ENCODE measurements around the gene MAPK8IP3. TPM values are rescaled to one million over a fixed set of nuclear protein-coding genes. Genes with fewer than 3 reads are reported as not detected.
A peak's percentile ranks its signal among the peaks of the same experiment; 100 is the strongest.

Gene MAPK8IP3
- total RNA-seq, 1 experiment from 2014 or later, result 72.3 TPM

GRCh38 chr16:1779741-1780676, 74.0 kb downstream of the MAPK8IP3 start:
- no peak for DNase-seq (ENCODE audit: low spot score)
- ChIA-PET CTCF (interaction anchor here (0.6 kb wide), 1 partner anchor 16 kb away, joined by 3 read pairs; no protein-coding TSS in a partner anchor), POLR2A (interaction anchor here (2.6 kb wide), 1 partner anchor 9 kb away, joined by 11 read pairs; the partner anchor contains the start of gene NME3)
- no peak overlapping the region for H3K27ac Mint-ChIP-seq
- H3K36me3 Mint-ChIP-seq, result no peaks in the 10 kb centered on the region
- TF ChIP-seq CTCF (IDR thresholded peaks at IDR 0.05) (no peak), HMGA2 (CRISPR knock-in tag; IDR thresholded peaks at IDR 0.05) (no peak), FOXP1 (CRISPR knock-in tag; IDR thresholded peaks at IDR 0.05; ENCODE audit: borderline replicate concordance) (0 out of 2 replicates have a peak, but pooled peaks have one; percentile 37)
- H3K27me3 Mint-ChIP-seq (ENCODE audit: low read depth), result no peaks in the 10 kb centered on the region
- H3K9me3 Mint-ChIP-seq, result no peaks in the 10 kb centered on the region
- no peak for ATAC-seq
- H3K4me3 Mint-ChIP-seq, result peak overlapping the region; percentile 81
- H3K4me1 Mint-ChIP-seq, result peaks cover 7% of the 10 kb centered on the region

GRCh38 chr16:1780677-1781072, 74.7 kb downstream of the MAPK8IP3 start:
- TF ChIP-seq FOXK1 (CRISPR knock-in tag; IDR thresholded peaks at IDR 0.05), result no peak
- TF ChIP-seq, protein P1, sequence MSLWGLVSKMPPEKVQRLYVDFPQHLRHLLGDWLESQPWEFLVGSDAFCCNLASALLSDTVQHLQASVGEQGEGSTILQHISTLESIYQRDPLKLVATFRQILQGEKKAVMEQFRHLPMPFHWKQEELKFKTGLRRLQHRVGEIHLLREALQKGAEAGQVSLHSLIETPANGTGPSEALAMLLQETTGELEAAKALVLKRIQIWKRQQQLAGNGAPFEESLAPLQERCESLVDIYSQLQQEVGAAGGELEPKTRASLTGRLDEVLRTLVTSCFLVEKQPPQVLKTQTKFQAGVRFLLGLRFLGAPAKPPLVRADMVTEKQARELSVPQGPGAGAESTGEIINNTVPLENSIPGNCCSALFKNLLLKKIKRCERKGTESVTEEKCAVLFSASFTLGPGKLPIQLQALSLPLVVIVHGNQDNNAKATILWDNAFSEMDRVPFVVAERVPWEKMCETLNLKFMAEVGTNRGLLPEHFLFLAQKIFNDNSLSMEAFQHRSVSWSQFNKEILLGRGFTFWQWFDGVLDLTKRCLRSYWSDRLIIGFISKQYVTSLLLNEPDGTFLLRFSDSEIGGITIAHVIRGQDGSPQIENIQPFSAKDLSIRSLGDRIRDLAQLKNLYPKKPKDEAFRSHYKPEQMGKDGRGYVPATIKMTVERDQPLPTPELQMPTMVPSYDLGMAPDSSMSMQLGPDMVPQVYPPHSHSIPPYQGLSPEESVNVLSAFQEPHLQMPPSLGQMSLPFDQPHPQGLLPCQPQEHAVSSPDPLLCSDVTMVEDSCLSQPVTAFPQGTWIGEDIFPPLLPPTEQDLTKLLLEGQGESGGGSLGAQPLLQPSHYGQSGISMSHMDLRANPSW (CRISPR knock-in tag; conservative IDR thresholded peaks at IDR 0.05; ENCODE audit: low read depth), result no peak
- TF ChIP-seq, protein P2, sequence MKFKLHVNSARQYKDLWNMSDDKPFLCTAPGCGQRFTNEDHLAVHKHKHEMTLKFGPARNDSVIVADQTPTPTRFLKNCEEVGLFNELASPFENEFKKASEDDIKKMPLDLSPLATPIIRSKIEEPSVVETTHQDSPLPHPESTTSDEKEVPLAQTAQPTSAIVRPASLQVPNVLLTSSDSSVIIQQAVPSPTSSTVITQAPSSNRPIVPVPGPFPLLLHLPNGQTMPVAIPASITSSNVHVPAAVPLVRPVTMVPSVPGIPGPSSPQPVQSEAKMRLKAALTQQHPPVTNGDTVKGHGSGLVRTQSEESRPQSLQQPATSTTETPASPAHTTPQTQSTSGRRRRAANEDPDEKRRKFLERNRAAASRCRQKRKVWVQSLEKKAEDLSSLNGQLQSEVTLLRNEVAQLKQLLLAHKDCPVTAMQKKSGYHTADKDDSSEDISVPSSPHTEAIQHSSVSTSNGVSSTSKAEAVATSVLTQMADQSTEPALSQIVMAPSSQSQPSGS (CRISPR knock-in tag; IDR thresholded peaks at IDR 0.05; ENCODE audit: borderline replicate concordance, low read depth), result no peak
- TF ChIP-seq SP1 (CRISPR knock-in tag; conservative IDR thresholded peaks at IDR 0.05), result no peak
- TF ChIP-seq ZBTB21 (CRISPR knock-in tag; IDR thresholded peaks at IDR 0.05; ENCODE audit: borderline replicate concordance), result no peak
- no peak for TF ChIP-seq ZNF121 (CRISPR knock-in tag; IDR thresholded peaks at IDR 0.05)
- no peak for TF ChIP-seq FOXP1 (CRISPR knock-in tag; IDR thresholded peaks at IDR 0.05; ENCODE audit: borderline replicate concordance)
- TF ChIP-seq, protein P3, sequence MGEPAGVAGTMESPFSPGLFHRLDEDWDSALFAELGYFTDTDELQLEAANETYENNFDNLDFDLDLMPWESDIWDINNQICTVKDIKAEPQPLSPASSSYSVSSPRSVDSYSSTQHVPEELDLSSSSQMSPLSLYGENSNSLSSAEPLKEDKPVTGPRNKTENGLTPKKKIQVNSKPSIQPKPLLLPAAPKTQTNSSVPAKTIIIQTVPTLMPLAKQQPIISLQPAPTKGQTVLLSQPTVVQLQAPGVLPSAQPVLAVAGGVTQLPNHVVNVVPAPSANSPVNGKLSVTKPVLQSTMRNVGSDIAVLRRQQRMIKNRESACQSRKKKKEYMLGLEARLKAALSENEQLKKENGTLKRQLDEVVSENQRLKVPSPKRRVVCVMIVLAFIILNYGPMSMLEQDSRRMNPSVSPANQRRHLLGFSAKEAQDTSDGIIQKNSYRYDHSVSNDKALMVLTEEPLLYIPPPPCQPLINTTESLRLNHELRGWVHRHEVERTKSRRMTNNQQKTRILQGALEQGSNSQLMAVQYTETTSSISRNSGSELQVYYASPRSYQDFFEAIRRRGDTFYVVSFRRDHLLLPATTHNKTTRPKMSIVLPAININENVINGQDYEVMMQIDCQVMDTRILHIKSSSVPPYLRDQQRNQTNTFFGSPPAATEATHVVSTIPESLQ (CRISPR knock-in tag; IDR thresholded peaks at IDR 0.05), result no peak
- TF ChIP-seq E2F1 (CRISPR knock-in tag; IDR thresholded peaks at IDR 0.05), result no peak
- no peak for TF ChIP-seq CREB1 (CRISPR knock-in tag; IDR thresholded peaks at IDR 0.05)
- TF ChIP-seq ZNF396 (CRISPR knock-in tag; IDR thresholded peaks at IDR 0.05; ENCODE audit: borderline replicate concordance), result no peak
- TF ChIP-seq, protein P4, sequence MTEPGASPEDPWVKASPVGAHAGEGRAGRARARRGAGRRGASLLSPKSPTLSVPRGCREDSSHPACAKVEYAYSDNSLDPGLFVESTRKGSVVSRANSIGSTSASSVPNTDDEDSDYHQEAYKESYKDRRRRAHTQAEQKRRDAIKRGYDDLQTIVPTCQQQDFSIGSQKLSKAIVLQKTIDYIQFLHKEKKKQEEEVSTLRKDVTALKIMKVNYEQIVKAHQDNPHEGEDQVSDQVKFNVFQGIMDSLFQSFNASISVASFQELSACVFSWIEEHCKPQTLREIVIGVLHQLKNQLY (CRISPR knock-in tag; IDR thresholded peaks at IDR 0.05), result no peak
- no peak for TF ChIP-seq NFYB (CRISPR knock-in tag; conservative IDR thresholded peaks at IDR 0.05; ENCODE audit: low read depth)
- no peak for TF ChIP-seq TP53 (CRISPR knock-in tag; IDR thresholded peaks at IDR 0.05)
- no peak for DNase-seq (ENCODE audit: low spot score)
- Mint-ChIP-seq H3K9me3 (no peaks in the 10 kb centered on the region), H3K27ac (no peak overlapping the region), H3K27me3 (ENCODE audit: low read depth) (no peaks in the 10 kb centered on the region), H3K36me3 (no peaks in the 10 kb centered on the region), H3K4me3 (peak overlapping the region; percentile 81), H3K4me1 (peaks cover 7% of the 10 kb centered on the region)
- ChIA-PET CTCF (no interaction called here), POLR2A (interaction anchor here (2.6 kb wide), 1 partner anchor 10 kb away, joined by 11 read pairs; the partner anchor contains the start of gene NME3)
- ATAC-seq, result no peak
